Smooth muscle cell (in vitro differentiated cells): ENCODE measurements around the gene MRPL45. TPM values are rescaled to one million over a fixed set of nuclear protein-coding genes. Genes with fewer than 3 reads are reported as not detected.
"Not testable (repeated sequence)": the region's sequence is repeated elsewhere in the genome, so short reads cannot be mapped to it uniquely, and the experiment has no call there.

ENCODE experiments used
- DNase-seq: peaks from one replicate; lab custom pipeline; 2025; ENCODE audit not compliant: unreplicated experiment; lab: John Stamatoyannopoulos, UW
- H2AFZ ChIP-seq: fragments of 200-600 bp; sonication (generic); 2 replicates; pipeline ENCODE4 v1.6.0; 2016; ENCODE audit warnings: antibody characterized with exemption, low read depth, mild to moderate bottlenecking
- H3F3A ChIP-seq: fragments of 200-600 bp; sonication (generic); 2 replicates; pipeline ENCODE4 v1.6.0; 2017; ENCODE audit warnings: antibody characterized with exemption, low read depth
- H3K27ac ChIP-seq: fragments of 200-600 bp; sonication (generic); 2 replicates; pipeline ENCODE4 v1.5.1; 2016; ENCODE audit warnings: low read depth, mild to moderate bottlenecking
- H3K27me3 ChIP-seq: fragments of 200-600 bp; sonication (generic); 2 replicates; pipeline ENCODE4 v1.6.1; 2016; ENCODE audit warnings: low read depth, mild to moderate bottlenecking
- H3K36me3 ChIP-seq: fragments of 200-600 bp; sonication (generic); 2 replicates; pipeline ENCODE4 v1.5.1; 2016; ENCODE audit warnings: low read depth
- H3K4me1 ChIP-seq: fragments of 200-600 bp; sonication (generic); 2 replicates; pipeline ENCODE4 v1.5.1; 2016; ENCODE audit warnings: low read depth
- H3K4me2 ChIP-seq: fragments of 200-600 bp; sonication (generic); 2 replicates; pipeline ENCODE4 v1.6.0; 2016; ENCODE audit warnings: mild to moderate bottlenecking
- H3K4me3 ChIP-seq: fragments of 200-600 bp; sonication (generic); 2 replicates; pipeline ENCODE4 v1.5.1; 2016; ENCODE audit warnings: mild to moderate bottlenecking
- H3K79me2 ChIP-seq: fragments of 200-600 bp; sonication (generic); 2 replicates; pipeline ENCODE4 v1.6.0; 2016; ENCODE audit warnings: low read depth, mild to moderate bottlenecking
- H3K9ac ChIP-seq: fragments of 200-600 bp; sonication (generic); 2 replicates; pipeline ENCODE4 v1.6.0; 2016; ENCODE audit warnings: low read depth
- H3K9me3 ChIP-seq: fragments of 200-600 bp; sonication (generic); replicated peaks from 2 replicates; pipeline ENCODE4 v1.5.1; 2016; ENCODE audit warnings: low read depth
- H4K20me1 ChIP-seq: fragments of 200-600 bp; sonication (generic); 2 replicates; pipeline ENCODE4 v1.6.0; 2016; ENCODE audit warnings: low read depth
- CTCF ChIP-seq: fragments of 200-600 bp; sonication (generic); IDR thresholded peaks from 2 replicates; pipeline ENCODE4 v1.5.1; 2017; ENCODE audit warnings: borderline replicate concordance, mild to moderate bottlenecking, antibody characterized with exemption; ENCODE audit not compliant: insufficient read depth, poor library complexity, severe bottlenecking
- WGBS: methylation state at CpG from one replicate; pipeline ENCODE4 v1.1.7; 2016; ENCODE audit warnings: low lambda C conversion rate; 5-methylcytosine and 5-hydroxymethylcytosine counted together
- polyA plus RNA-seq: library from polyadenylated mRNA; unstranded; fragments of >200 nt; fragmentation: Nextera tagmentation; extraction: Ambion mirVana; gene quantifications from 2 replicates; pipeline ENCODE4 v1.2.1, GENCODE V29; 2016
- total RNA-seq: library from RNA; depleted of rRNA; stranded (reverse); fragments of >200 nt; gene quantifications from 2 replicates; pipeline ENCODE4 v1.2.3, GENCODE V29; 2014

MRPL45 gene
- total and polyA plus RNA-seq, 2 experiments from 2014 or later, result 25.0 to 30.6 TPM

DNA sequence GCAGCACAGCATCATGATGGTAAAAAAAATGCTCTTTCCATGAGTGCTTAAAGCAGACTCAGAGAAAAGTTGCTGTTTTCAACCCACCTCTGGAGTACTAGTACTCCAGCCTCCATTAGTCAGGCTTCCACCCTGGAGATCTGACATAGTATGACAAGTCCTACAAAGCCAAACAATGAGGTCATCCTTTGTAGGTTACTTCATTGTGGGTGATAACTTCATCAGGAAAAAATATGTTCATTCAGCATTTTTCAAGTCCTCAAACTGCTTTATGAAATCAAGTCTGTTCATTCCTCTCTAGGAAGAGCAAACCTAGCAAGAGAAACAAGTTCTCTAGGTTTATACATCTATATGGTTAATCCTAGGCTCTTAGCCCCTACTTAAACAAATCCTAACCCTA, 27.4 kb upstream of the MRPL45 start:
- Histone ChIP-seq H3K9ac (peak overlapping the region; percentile 9), H3K27ac (peak overlapping the region; percentile 55)
- DNase-seq, H3K27me3 ChIP-seq, H3K36me3 ChIP-seq, H3K4me2 ChIP-seq, H3F3A ChIP-seq, H4K20me1 ChIP-seq, H2AFZ ChIP-seq, H3K4me3 ChIP-seq, H3K4me1 ChIP-seq, H3K9me3 ChIP-seq, H3K79me2 ChIP-seq: not testable (repeated sequence)

DNA sequence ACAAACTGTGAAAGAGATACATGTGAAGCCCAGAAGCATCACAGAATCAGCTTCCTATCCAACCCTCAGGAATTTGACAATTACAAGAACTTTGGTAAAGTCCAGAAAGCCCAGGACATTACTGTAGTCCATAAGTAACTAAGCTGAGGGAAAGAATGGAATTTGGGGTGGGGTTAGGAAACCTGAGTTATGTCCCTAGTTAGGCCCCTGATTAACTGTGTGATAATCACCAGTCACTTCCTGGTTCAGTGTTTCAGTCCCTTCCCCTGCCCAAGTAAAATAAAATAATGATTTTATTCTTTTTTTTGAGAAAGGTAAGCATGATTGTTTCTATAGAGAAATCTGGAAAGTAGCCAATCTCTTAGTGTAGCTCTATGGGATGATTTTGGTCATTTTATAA, 11.0 kb upstream of the MRPL45 start:
- H4K20me1 ChIP-seq, H3K4me2 ChIP-seq, DNase-seq, H3F3A ChIP-seq, H2AFZ ChIP-seq, H3K36me3 ChIP-seq, H3K9ac ChIP-seq, H3K9me3 ChIP-seq, H3K4me1 ChIP-seq, H3K4me3 ChIP-seq, H3K27me3 ChIP-seq, H3K79me2 ChIP-seq: not testable (repeated sequence)
- H3K27ac ChIP-seq, result peak overlapping the region; percentile 72

- H2AFZ ChIP-seq, H3K79me2 ChIP-seq, H3F3A ChIP-seq, H3K9me3 ChIP-seq, H3K27me3 ChIP-seq, H4K20me1 ChIP-seq, H3K9ac ChIP-seq, H3K4me1 ChIP-seq, H3K36me3 ChIP-seq: not testable (repeated sequence)
- H3K27ac ChIP-seq, result peak overlapping the region; percentile 72
- DNase-seq, result peak; percentile 8
- H3K4me3 ChIP-seq, result peak overlapping the region; percentile 14
- 7% methylated on average over 8 of the region's 11 CpGs for WGBS
- peak overlapping the region; percentile 63 for H3K4me2 ChIP-seq
These were observed 10.4 kb upstream of the MRPL45 start for GRCh38 chr17:38286501-38287091.

DNA sequence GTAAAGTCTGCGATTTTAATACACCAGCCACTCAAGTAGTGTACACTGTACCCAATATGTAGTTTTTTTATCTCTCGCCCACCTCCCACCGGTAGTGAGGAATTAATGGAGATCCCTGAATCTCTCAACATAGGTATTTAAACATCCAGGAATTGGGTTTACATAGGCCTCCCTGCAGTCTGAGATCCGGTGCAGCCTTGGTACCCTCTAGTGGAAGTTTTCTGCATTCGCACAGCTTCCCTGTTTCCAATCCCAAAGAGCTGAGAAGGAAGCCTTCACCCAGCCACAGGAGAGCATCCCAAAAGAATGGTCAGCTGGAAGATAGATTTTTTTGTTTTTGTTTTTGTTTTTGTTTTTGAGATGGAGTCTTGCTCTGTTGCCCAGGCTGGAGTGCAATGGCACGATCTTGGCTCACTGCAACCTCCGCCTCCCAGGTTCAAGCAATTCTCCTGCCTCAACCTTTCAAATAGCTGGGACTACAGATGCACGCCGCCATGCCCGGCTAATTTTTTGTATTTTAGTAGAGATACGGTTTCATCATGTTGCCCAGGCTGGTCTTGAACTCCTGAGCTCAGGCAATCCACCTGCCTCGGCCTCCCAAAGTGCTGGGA, 8.6 kb upstream of the MRPL45 start:
- DNase-seq, H3K27me3 ChIP-seq, H3F3A ChIP-seq, H2AFZ ChIP-seq, H4K20me1 ChIP-seq, H3K4me2 ChIP-seq, H3K4me3 ChIP-seq, H3K9me3 ChIP-seq, H3K27ac ChIP-seq, H3K4me1 ChIP-seq, H3K79me2 ChIP-seq, H3K9ac ChIP-seq, H3K36me3 ChIP-seq: not testable (repeated sequence)
- TF ChIP-seq CTCF, result peak; percentile 13
- WGBS, result 65% methylated on average over 11 of the region's 12 CpGs

DNA sequence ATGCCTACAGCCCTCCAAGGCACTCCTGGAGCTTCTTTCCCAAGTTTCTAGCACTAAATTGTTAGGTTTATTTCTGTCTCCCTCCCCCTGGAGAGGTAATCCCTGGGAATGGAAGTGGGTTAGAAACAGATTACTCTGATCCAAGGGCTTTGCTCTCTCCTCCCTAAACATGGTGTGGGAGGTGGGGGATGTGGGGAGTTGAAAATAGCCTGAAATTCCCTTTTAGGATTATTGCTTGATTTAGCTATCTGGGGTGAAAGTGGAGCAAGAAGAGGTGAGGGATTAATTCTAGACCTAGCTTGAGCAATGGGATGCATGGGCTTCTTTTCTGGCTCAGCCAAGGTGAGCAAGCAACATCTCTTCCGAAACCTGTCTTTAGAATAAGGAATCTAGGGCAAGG, 7.2 kb upstream of the MRPL45 start:
- not testable (repeated sequence) for H3K79me2 ChIP-seq, H3K27ac ChIP-seq, H3K27me3 ChIP-seq, H3K4me3 ChIP-seq, H3K9me3 ChIP-seq, H3F3A ChIP-seq, H3K9ac ChIP-seq, H3K36me3 ChIP-seq, H3K4me2 ChIP-seq, H2AFZ ChIP-seq, H3K4me1 ChIP-seq, H4K20me1 ChIP-seq, DNase-seq
- WGBS, result 75% methylated on average over 1 of the region's 1 CpG

- not testable (repeated sequence) for H2AFZ ChIP-seq, H3F3A ChIP-seq, H3K9ac ChIP-seq, H3K4me2 ChIP-seq, H4K20me1 ChIP-seq, H3K79me2 ChIP-seq, H3K27me3 ChIP-seq, H3K36me3 ChIP-seq, H3K27ac ChIP-seq, H3K4me1 ChIP-seq, H3K4me3 ChIP-seq, H3K9me3 ChIP-seq, DNase-seq
- 94% methylated on average over 20 of the region's 21 CpGs for WGBS
These were observed 1.2 kb upstream of the MRPL45 start for GRCh38 chr17:38295602-38296365.
